ENCODE results near the gene FAN1. TPM values are rescaled to one million over a fixed set of nuclear protein-coding genes. Genes with fewer than 3 reads are reported as not detected.
A peak's percentile ranks its signal among the peaks of the same experiment; 100 is the strongest.

The FAN1 gene
- total RNA-seq, 1 experiment from 2014 or later, result 28.2 TPM

DNA sequence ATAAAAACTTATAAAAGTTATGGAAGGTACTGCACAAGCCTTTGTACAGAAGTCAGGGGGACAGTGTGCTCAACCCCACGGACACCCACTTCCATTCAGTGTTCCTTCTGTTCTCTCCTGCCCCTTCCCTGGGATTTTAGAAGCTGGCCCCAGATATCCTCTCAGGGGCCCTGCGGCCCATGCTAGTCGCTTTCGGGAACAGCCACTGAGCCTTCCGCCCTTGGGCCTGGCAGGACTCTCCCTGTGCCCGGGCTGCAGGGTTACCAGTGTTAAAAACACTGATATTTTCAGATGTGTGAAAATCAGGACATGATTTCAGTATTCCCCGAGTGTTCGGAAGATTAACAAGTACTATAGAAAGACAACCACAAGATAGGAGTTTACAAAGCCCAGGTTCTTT lies 22.4 kb downstream of the FAN1 start:
- DNase-seq, result no peak
- H2AK5ac ChIP-seq (ENCODE audit: insufficient read length, low read length), result no peak overlapping the region
- H3K79me1 ChIP-seq (ENCODE audit: insufficient read depth, low read depth, low read length, poor library complexity, severe bottlenecking), result no peaks in the 10 kb centered on the region
- Mint-ChIP-seq H3K36me3 (ENCODE audit: insufficient read depth in 1 of 3, low read depth in 3 of 3) (peaks cover 26 to 73% (median 69%) of the 10 kb centered on the region in 3 experiments), H3K27me3 (ENCODE audit: low read depth) (no peaks in the 10 kb centered on the region), H3K4me1 (peaks cover 33 to 34% of the 10 kb centered on the region in 2 experiments), H3K27ac (peak overlapping the region; percentile 2 to 80 (median 79); a peak in 4 of 7 replicates), H3K9me3 (no peaks in the 10 kb centered on the region), H3K4me3 (no peak overlapping the region)
- H2AFZ ChIP-seq (ENCODE audit: low read length), result no peak overlapping the region
- H4K91ac ChIP-seq (ENCODE audit: insufficient read length, low read depth, low read length), result no peak overlapping the region
- peaks cover 7% of the 10 kb centered on the region; the same call in 1 of the 2 replicates for H3K4me1 ChIP-seq (ENCODE audit: insufficient read depth, low read length)
- H4K20me1 ChIP-seq (ENCODE audit: control insufficient read depth, insufficient read depth, insufficient read length), result no peaks in the 10 kb centered on the region
- no peak overlapping the region for H3T11ph ChIP-seq (ENCODE audit: low read length)
- no peak overlapping the region for H2BK15ac ChIP-seq (ENCODE audit: low read depth, low read length)
- no peaks in the 10 kb centered on the region for H3K79me2 ChIP-seq (ENCODE audit: insufficient read depth, low read length)
- TF ChIP-seq CTCF (conservative IDR thresholded peaks at IDR 0.05), result no peak
- H3K4ac ChIP-seq (ENCODE audit: low read depth, low read length), result no peak overlapping the region
- WGBS (ENCODE audit: extremely low coverage, insufficient read length, low lambda C conversion rate), result no CpG with 5 or more reads among the region's 8 CpGs
- H3K23ac ChIP-seq (ENCODE audit: insufficient read length, low read depth, low read length), result no peak overlapping the region
- H4K5ac ChIP-seq (ENCODE audit: insufficient read length, low read depth, low read length), result no peak overlapping the region
- H2BK5ac ChIP-seq (ENCODE audit: insufficient read length, low read length), result no peak overlapping the region
- no peak overlapping the region for H3K56ac ChIP-seq (ENCODE audit: insufficient read length, low read depth, low read length)
- no peak overlapping the region for H3K9ac ChIP-seq (ENCODE audit: extremely low read depth, insufficient read length, low read length)
- no peaks in the 10 kb centered on the region for H3K27me3 ChIP-seq (ENCODE audit: insufficient read depth, low read length)
- H3K14ac ChIP-seq (ENCODE audit: insufficient read depth, low read length), result no peak overlapping the region
- H2BK20ac ChIP-seq (ENCODE audit: low read depth, low read length, poor library complexity, severe bottlenecking), result no peak overlapping the region
- no peak overlapping the region for H2BK12ac ChIP-seq (ENCODE audit: insufficient read length, low read depth, low read length)
- H4K8ac ChIP-seq (replicated peaks; ENCODE audit: insufficient read length, low read depth, low read length), result no peak overlapping the region
- H3K4me2 ChIP-seq (ENCODE audit: insufficient read depth, insufficient read length, low read length), result no peak overlapping the region
- H3K18ac ChIP-seq (ENCODE audit: insufficient read length, low read depth, low read length), result no peak overlapping the region
- no peak overlapping the region for H2BK120ac ChIP-seq (ENCODE audit: low read depth, low read length, poor library complexity, severe bottlenecking)
- H3K27ac ChIP-seq (ENCODE audit: insufficient read length, low read depth, low read length), result no peak overlapping the region
- H3K23me2 ChIP-seq (ENCODE audit: insufficient read length, low read depth, low read length, poor library complexity, severe bottlenecking), result no peaks in the 10 kb centered on the region
- no peaks in the 10 kb centered on the region for H3K9me3 ChIP-seq (ENCODE audit: control insufficient read depth, low read depth, low read length)

All from H9 (cell line).